ENCODE results near the gene ABCB11. TPM values are rescaled to one million over a fixed set of nuclear protein-coding genes. Genes with fewer than 3 reads are reported as not detected.

The ABCB11 gene
- total RNA-seq, 4 donors from 2014 or later = 0.06 TPM; not detected in 3

DNA sequence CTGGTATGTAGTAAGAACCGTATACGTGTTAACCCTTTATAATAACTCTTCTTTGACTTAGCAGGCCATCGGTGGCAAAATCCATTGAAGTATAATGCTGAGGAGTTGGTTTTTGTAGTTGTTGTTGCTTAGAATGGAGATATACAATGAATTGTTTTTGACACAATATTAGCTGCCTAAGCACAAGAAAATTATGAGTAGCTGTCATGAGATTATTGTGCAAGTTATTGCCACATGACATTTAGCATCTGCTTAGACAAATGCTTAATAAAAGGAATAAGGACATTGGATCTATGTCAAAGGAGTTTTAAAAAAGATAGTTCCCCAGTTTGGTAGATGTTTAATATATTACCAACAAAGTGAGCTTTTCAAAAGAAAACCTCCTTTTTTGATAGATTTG lies 59.9 kb downstream of the ABCB11 start:
- Histone ChIP-seq H3K27ac (replicated peaks in 1 of 4) (no peak overlapping the region), H3K9me3 (no peaks in the 10 kb centered on the region), H3K4me1 (no peaks in the 10 kb centered on the region), H3K4me3 (no peak overlapping the region), H3K36me3 (no peaks in the 10 kb centered on the region), H3K27me3 (no peaks in the 10 kb centered on the region)
- 63% methylated on average over 3 of the region's 3 CpGs for WGBS
- DNase-seq (ENCODE audit: extremely low spot score) = no peak
- intact Hi-C loops (cut with DNase I) = no loop called here
- TF ChIP-seq EP300 (IDR thresholded peaks at IDR 0.05) = no peak
- TF ChIP-seq POLR2AphosphoS5 (IDR thresholded peaks at IDR 0.05) = no peak
- TF ChIP-seq, protein P1, sequence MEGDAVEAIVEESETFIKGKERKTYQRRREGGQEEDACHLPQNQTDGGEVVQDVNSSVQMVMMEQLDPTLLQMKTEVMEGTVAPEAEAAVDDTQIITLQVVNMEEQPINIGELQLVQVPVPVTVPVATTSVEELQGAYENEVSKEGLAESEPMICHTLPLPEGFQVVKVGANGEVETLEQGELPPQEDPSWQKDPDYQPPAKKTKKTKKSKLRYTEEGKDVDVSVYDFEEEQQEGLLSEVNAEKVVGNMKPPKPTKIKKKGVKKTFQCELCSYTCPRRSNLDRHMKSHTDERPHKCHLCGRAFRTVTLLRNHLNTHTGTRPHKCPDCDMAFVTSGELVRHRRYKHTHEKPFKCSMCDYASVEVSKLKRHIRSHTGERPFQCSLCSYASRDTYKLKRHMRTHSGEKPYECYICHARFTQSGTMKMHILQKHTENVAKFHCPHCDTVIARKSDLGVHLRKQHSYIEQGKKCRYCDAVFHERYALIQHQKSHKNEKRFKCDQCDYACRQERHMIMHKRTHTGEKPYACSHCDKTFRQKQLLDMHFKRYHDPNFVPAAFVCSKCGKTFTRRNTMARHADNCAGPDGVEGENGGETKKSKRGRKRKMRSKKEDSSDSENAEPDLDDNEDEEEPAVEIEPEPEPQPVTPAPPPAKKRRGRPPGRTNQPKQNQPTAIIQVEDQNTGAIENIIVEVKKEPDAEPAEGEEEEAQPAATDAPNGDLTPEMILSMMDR (IDR thresholded peaks at IDR 0.05) = no peak
- TF ChIP-seq POLR2A (IDR thresholded peaks at IDR 0.05; ENCODE audit: low read depth) = no peak

DNA sequence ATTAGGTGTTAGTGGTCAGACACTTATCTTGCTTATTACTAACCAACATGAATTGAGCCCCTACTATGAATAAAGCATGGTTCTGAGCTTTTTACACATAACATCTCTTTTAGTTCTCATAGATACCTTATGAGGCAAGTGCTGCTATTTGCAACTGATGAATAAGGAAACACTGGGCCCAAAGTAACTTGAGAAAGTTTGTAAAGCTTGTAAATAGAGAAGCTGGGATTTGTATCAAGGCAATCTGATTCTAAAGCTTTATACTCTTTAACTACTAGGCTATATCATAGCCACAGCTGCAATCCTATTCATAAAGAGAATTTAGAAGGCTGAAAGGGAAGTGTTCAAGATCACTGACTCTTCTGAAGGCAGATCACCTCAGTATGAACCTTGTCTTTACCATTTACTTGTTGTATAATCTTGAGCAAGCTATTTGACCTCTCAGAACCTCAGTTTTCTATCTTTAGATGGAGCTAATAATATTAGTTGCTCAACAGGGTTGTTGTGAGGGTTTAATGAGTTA lies 60.4 kb downstream of the ABCB11 start:
- no peaks in the 10 kb centered on the region for H3K9me3 ChIP-seq
- intact Hi-C loops (cut with DNase I) = no loop called here
- H3K27me3 ChIP-seq = no peaks in the 10 kb centered on the region
- DNase-seq (ENCODE audit: extremely low spot score) = no peak
- no peaks in the 10 kb centered on the region for H3K36me3 ChIP-seq
- TF ChIP-seq POLR2A (IDR thresholded peaks at IDR 0.05; ENCODE audit: low read depth) (no peak), POLR2AphosphoS5 (IDR thresholded peaks at IDR 0.05) (no peak), EP300 (IDR thresholded peaks at IDR 0.05) (no peak)
- TF ChIP-seq, protein P1 (IDR thresholded peaks at IDR 0.05) = no peak
- H3K4me3 ChIP-seq = no peak overlapping the region
- H3K27ac ChIP-seq (replicated peaks in 1 of 4) = no peak overlapping the region
- H3K4me1 ChIP-seq = no peaks in the 10 kb centered on the region

DNA sequence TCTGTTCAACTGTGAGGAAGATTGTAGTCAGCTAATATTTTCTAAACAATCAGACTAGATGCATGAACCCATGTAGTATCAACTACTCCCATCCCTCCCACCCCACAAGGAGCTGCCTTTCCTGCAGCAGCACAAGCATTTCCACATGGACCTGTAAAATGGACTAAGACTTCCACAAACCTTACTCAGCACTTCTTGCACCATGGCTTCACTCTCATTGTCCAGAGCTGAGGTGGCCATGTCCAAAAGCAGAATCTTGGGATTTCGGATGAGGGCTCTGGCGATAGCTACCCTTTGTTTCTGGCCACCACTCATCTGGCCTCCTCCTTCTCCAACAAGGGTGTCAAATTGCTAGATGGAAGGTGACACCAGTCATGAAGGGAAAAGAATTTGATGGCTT lies 61.3 kb downstream of the ABCB11 start:
- Histone ChIP-seq H3K36me3 (no peaks in the 10 kb centered on the region), H3K27me3 (no peaks in the 10 kb centered on the region), H3K4me1 (no peaks in the 10 kb centered on the region), H3K4me3 (no peak overlapping the region), H3K9me3 (no peaks in the 10 kb centered on the region), H3K27ac (replicated peaks in 1 of 4) (no peak overlapping the region)
- 87% methylated on average over 2 of the region's 2 CpGs for WGBS
- TF ChIP-seq EP300 (IDR thresholded peaks at IDR 0.05) (no peak), POLR2AphosphoS5 (IDR thresholded peaks at IDR 0.05) (no peak), POLR2A (IDR thresholded peaks at IDR 0.05; ENCODE audit: low read depth) (no peak)
- TF ChIP-seq, protein P1 (IDR thresholded peaks at IDR 0.05) = no peak
- no peak for DNase-seq (ENCODE audit: extremely low spot score)
- intact Hi-C loops (cut with DNase I) = no loop called here

DNA sequence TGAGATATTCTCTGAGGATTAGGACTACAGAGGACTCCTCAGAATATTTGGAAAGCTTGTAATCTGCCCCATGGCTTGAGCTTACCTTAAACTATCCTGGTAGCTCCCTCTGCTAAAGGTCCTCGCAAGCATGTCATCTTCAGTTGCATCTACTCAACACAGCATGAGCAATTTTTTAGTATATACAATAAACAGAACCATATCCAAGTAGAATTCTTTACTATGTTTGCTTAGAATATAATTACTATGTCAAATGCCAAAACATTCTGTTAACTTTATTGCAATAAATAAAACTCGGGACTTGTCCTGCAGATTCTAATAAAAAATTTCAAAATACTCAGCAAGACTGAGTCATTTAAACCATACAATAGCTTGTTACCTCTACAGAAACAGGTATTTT lies 62.8 kb downstream of the ABCB11 start:
- no peaks in the 10 kb centered on the region for H3K36me3 ChIP-seq
- 88% methylated on average over 2 of the region's 2 CpGs for WGBS
- intact Hi-C loops (cut with DNase I) = no loop called here
- H3K27me3 ChIP-seq = no peaks in the 10 kb centered on the region
- no peaks in the 10 kb centered on the region for H3K9me3 ChIP-seq
- DNase-seq (ENCODE audit: extremely low spot score) = no peak
- no peak overlapping the region for H3K27ac ChIP-seq (replicated peaks in 1 of 4)
- TF ChIP-seq, protein P1 (IDR thresholded peaks at IDR 0.05) = no peak
- H3K4me1 ChIP-seq = peaks cover 0 to 6% (median 3%) of the 10 kb centered on the region in 4 donors
- H3K4me3 ChIP-seq = no peak overlapping the region

DNA sequence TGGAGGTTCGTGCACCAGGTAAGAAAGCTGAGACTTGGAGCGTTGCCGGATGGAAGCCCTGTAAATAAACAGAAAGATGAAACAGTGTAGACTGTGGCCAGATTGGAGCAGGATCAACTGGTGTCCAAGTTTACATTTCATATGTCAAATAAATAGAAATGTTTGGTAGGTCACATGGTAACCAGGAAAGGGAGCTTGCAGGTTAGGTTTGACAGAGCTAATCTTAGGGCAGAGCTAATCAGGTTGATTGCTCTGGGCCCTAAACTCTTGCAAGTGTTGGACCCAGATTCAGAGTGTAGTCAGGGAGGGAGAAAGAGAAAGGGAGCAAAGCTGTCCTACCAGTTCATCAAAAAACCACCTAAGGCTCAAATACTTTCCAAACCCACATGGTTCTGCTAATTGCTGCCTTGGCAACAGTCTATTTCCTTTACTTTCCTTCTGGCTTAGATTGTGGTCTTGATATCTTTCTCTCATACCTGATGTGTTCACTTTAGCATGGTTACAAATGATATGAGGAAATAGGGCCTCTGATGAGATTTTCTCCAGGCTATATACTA lies 66.8 kb downstream of the ABCB11 start:
- Histone ChIP-seq H3K4me1 (peaks cover 0 to 6% (median 3%) of the 10 kb centered on the region in 4 donors), H3K27me3 (no peaks in the 10 kb centered on the region), H3K4me3 (no peak overlapping the region), H3K9me3 (no peaks in the 10 kb centered on the region), H3K36me3 (no peaks in the 10 kb centered on the region), H3K27ac (replicated peaks in 1 of 4) (no peak overlapping the region)
- intact Hi-C loops (cut with DNase I) = no loop called here
- TF ChIP-seq POLR2A (IDR thresholded peaks at IDR 0.05; ENCODE audit: low read depth) (no peak), EP300 (IDR thresholded peaks at IDR 0.05) (no peak), POLR2AphosphoS5 (IDR thresholded peaks at IDR 0.05) (no peak)
- TF ChIP-seq, protein P1 (IDR thresholded peaks at IDR 0.05) = no peak
- 77% methylated on average over 3 of the region's 3 CpGs for WGBS
- no peak for DNase-seq (ENCODE audit: extremely low spot score)
